ENCODE measurements around the gene FAM9B.

The FAM9B gene

DNA sequence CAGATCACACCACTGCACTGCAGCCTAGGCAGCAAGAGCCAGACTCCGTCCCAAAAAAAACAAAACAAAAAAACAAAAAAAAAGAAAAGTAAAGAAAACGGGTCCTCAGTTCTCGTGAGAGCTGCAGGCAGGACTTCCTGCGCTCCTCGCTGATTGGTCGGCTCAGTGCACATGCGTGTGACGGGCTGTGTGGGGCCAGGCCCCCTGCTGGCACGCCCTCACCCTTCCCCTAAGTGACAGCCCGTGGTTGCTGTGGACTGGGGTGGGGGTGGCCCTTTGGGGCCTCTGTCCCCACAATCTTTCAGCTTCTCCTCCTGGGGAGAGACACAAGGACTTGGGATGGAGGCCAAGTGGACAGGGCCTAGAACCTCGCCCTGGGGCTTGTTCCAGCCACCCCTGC lies at the start of gene FAM9B:
Gene FAM9B (minus strand): TSS at position 139 of the 400 bp plus-strand sequence. CDS start 1,141 bp downstream, outside the sequence.
- no peak for TF ChIP-seq ZFX (IDR thresholded peaks at IDR 0.05)
- TF ChIP-seq, protein P1, sequence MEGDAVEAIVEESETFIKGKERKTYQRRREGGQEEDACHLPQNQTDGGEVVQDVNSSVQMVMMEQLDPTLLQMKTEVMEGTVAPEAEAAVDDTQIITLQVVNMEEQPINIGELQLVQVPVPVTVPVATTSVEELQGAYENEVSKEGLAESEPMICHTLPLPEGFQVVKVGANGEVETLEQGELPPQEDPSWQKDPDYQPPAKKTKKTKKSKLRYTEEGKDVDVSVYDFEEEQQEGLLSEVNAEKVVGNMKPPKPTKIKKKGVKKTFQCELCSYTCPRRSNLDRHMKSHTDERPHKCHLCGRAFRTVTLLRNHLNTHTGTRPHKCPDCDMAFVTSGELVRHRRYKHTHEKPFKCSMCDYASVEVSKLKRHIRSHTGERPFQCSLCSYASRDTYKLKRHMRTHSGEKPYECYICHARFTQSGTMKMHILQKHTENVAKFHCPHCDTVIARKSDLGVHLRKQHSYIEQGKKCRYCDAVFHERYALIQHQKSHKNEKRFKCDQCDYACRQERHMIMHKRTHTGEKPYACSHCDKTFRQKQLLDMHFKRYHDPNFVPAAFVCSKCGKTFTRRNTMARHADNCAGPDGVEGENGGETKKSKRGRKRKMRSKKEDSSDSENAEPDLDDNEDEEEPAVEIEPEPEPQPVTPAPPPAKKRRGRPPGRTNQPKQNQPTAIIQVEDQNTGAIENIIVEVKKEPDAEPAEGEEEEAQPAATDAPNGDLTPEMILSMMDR (conservative IDR thresholded peaks at IDR 0.05), result no peak
- no peak within 1 kb of the TSS for H3K27ac ChIP-seq

DNA sequence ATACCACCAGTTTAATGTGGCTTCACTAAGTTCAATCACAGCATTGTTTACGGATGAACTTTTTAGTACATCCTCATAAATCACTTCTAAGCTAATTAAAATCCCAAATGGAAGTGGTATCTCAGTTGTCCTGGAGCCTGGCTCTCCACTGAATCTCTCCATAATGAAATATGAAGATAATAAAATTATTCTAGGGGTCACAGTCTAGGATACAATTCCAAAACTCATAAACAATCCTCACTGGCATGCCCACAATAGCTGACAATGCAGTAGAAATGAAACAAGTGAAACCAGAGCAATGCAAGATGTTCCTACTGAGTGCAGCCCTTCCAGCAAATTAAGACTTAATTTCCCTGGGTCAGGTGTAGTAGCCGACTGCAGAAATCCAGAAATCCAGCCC lies 47.3 kb upstream of the FAM9B start:
- TF ChIP-seq ZFX (IDR thresholded peaks at IDR 0.05), result no peak
- TF ChIP-seq, protein P1 (conservative IDR thresholded peaks at IDR 0.05), result no peak
- H3K27ac ChIP-seq, result no peak overlapping the region

DNA sequence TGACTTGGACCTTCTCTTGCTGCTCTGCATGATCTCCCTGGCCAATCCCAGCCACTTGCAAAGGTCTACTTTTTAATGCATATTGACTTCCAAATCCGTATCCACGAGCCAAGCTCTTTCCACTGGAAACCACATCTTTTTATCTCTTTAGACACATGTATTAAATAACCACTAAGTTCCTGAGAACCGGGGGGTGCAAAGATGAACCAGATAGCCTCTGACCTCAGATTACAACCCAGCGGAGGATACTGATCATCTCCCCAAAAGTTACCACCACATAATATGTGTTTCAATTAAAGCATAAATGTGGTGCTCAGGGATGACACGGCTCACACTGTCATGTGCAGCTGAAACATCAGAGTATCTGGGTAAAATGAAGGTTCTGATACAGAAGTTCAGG lies 40.4 kb upstream of the FAM9B start:
- H3K27ac ChIP-seq, result no peak overlapping the region
- TF ChIP-seq, protein P1 (conservative IDR thresholded peaks at IDR 0.05), result no peak
- TF ChIP-seq ZFX (IDR thresholded peaks at IDR 0.05), result no peak

GRCh38 chrX:9072281-9072680 lies 38.4 kb upstream of the FAM9B start:
- TF ChIP-seq, protein P1 (conservative IDR thresholded peaks at IDR 0.05), result no peak
- TF ChIP-seq ZFX (IDR thresholded peaks at IDR 0.05), result no peak
- H3K27ac ChIP-seq, result no peak overlapping the region

GRCh38 chrX:9071031-9071650 lies 37.2 kb upstream of the FAM9B start:
- H3K27ac ChIP-seq, result no peak overlapping the region
- no peak for TF ChIP-seq ZFX (IDR thresholded peaks at IDR 0.05)
- TF ChIP-seq, protein P1 (conservative IDR thresholded peaks at IDR 0.05), result no peak

GRCh38 chrX:9069573-9069972 lies 35.6 kb upstream of the FAM9B start:
- H3K27ac ChIP-seq, result no peak overlapping the region
- TF ChIP-seq, protein P1 (conservative IDR thresholded peaks at IDR 0.05), result no peak
- TF ChIP-seq ZFX (IDR thresholded peaks at IDR 0.05), result no peak

- TF ChIP-seq ZFX (IDR thresholded peaks at IDR 0.05), result no peak
- TF ChIP-seq, protein P1 (conservative IDR thresholded peaks at IDR 0.05), result no peak
- no peak overlapping the region for H3K27ac ChIP-seq
Observed at GRCh38 chrX:9064694-9065093, 30.8 kb upstream of the FAM9B start.

All from C4-2B (cell line).